OCI-LY1 (cell line): ENCODE measurements around the gene XIRP2.

Experiments used
- H2AFZ ChIP-seq: fragments of 200-600 bp; sonication (generic), shearing (Covaris generic); 2 replicates; pipeline ENCODE4 v1.6.0; 2014; ENCODE audit warnings: antibody characterized with exemption, mild to moderate bottlenecking, low read length
- H3F3A ChIP-seq: fragments of 200-600 bp; sonication (generic), shearing (Covaris generic); 2 replicates; pipeline ENCODE4 v1.6.0; 2014; ENCODE audit warnings: mild to moderate bottlenecking, antibody characterized with exemption, low read length, moderate library complexity; ENCODE audit not compliant: insufficient read depth
- H3K27ac ChIP-seq: fragments of 200-600 bp; sonication (generic); 2 replicates; pipeline ENCODE4 v1.5.1; 2014; ENCODE audit warnings: low read length, mixed run types, mild to moderate bottlenecking, low read depth; ENCODE audit not compliant: poor library complexity, severe bottlenecking
- H3K27me3 ChIP-seq: fragments of 200-600 bp; sonication (generic); 2 replicates; pipeline ENCODE4 v1.6.0; 2014; ENCODE audit warnings: antibody characterized with exemption, mild to moderate bottlenecking, low read length, moderate library complexity; ENCODE audit not compliant: insufficient read depth
- H3K36me3 ChIP-seq: fragments of 200-600 bp; sonication (generic); 2 replicates; pipeline ENCODE4 v1.6.1; 2014; ENCODE audit warnings: mild to moderate bottlenecking, antibody characterized with exemption, low read length, moderate library complexity, mixed read lengths; ENCODE audit not compliant: insufficient read depth
- H3K4me1 ChIP-seq: fragments of 200-600 bp; sonication (generic); 2 replicates; pipeline ENCODE4 v1.5.1; 2014; ENCODE audit warnings: mild to moderate bottlenecking, low read length, moderate library complexity; ENCODE audit not compliant: insufficient read depth, severe bottlenecking
- H3K4me2 ChIP-seq: fragments of 200-600 bp; sonication (generic), shearing (Covaris generic); 2 replicates; pipeline ENCODE4 v1.6.1; 2014; ENCODE audit warnings: low read length
- H3K4me3 ChIP-seq: fragments of 200-600 bp; sonication (generic); 2 replicates; pipeline ENCODE4 v1.5.1; 2014; ENCODE audit warnings: low read length, low read depth, mild to moderate bottlenecking, mixed read lengths; ENCODE audit not compliant: poor library complexity, severe bottlenecking
- H3K79me2 ChIP-seq: fragments of 200-600 bp; shearing (Covaris generic); 2 replicates; pipeline ENCODE4 v1.6.1; 2016; ENCODE audit warnings: mixed run types, low read length, mixed read lengths; ENCODE audit not compliant: insufficient read depth
- H3K9ac ChIP-seq: fragments of 200-600 bp; sonication (generic), shearing (Covaris generic); 2 replicates; pipeline ENCODE4 v1.6.1; 2014; ENCODE audit warnings: mild to moderate bottlenecking, low read length, mixed read lengths
- H3K9me2 ChIP-seq: fragments of 200-600 bp; sonication (generic), shearing (Covaris generic); 2 replicates; pipeline ENCODE4 v1.6.1; 2014; ENCODE audit warnings: low read depth, mild to moderate bottlenecking, low read length, mixed read lengths
- H3K9me3 ChIP-seq: fragments of 200-600 bp; shearing (Covaris generic); 2 replicates; pipeline ENCODE4 v1.6.1; 2014; ENCODE audit warnings: low read length, mixed read lengths
- H4K20me1 ChIP-seq: fragments of 200-600 bp; sonication (generic), shearing (Covaris generic); 2 replicates; pipeline ENCODE4 v1.6.0; 2016; ENCODE audit warnings: mild to moderate bottlenecking, low read length; ENCODE audit not compliant: insufficient read depth
- CTCF ChIP-seq: fragments of 200-600 bp; sonication (generic), shearing (Covaris generic); IDR thresholded peaks from 2 replicates; pipeline ENCODE4 v1.5.1; 2017; ENCODE audit warnings: mild to moderate bottlenecking, antibody characterized with exemption, low read length, moderate library complexity, mixed read lengths
- EZH2 ChIP-seq: fragments of 200-600 bp; sonication (generic), shearing (Covaris generic); IDR thresholded peaks from 2 replicates; pipeline ENCODE4 v1.8.0; 2017; ENCODE audit warnings: borderline replicate concordance, mixed run types, mild to moderate bottlenecking, antibody characterized with exemption, low read length, moderate library complexity, mixed read lengths

Gene XIRP2

GRCh38 chr2:166844111-166844510 lies 44.2 kb upstream of the XIRP2 start:
- Histone ChIP-seq H3K4me2 (no peak overlapping the region), H3K4me3 (no peak overlapping the region), H3K36me3 (no peaks in the 10 kb centered on the region), H3K9me3 (no peaks in the 10 kb centered on the region), H3K27me3 (no peaks in the 10 kb centered on the region), H3F3A (no peaks in the 10 kb centered on the region), H3K4me1 (no peaks in the 10 kb centered on the region), H3K79me2 (no peaks in the 10 kb centered on the region), H3K9me2 (no peaks in the 10 kb centered on the region), H4K20me1 (no peaks in the 10 kb centered on the region), H3K27ac (no peak overlapping the region), H3K9ac (no peak overlapping the region), H2AFZ (no peak overlapping the region)
- TF ChIP-seq CTCF: no peak
- no peak for TF ChIP-seq EZH2

- H3K9me2 ChIP-seq: no peaks in the 10 kb centered on the region
- no peaks in the 10 kb centered on the region for H3K4me1 ChIP-seq
- TF ChIP-seq EZH2 (no peak), CTCF (no peak)
- no peaks in the 10 kb centered on the region for H3K27me3 ChIP-seq
- H3F3A ChIP-seq: no peaks in the 10 kb centered on the region
- H2AFZ ChIP-seq: no peak overlapping the region
- no peak overlapping the region for H3K9ac ChIP-seq
- no peak overlapping the region for H3K4me2 ChIP-seq
- no peaks in the 10 kb centered on the region for H3K79me2 ChIP-seq
- H4K20me1 ChIP-seq: no peaks in the 10 kb centered on the region
- H3K36me3 ChIP-seq: no peaks in the 10 kb centered on the region
- no peak overlapping the region for H3K27ac ChIP-seq
- no peaks in the 10 kb centered on the region for H3K9me3 ChIP-seq
- no peak overlapping the region for H3K4me3 ChIP-seq
Observed at GRCh38 chr2:166862468-166863132, 25.7 kb upstream of the XIRP2 start.

GRCh38 chr2:166867874-166868514 lies 20.3 kb upstream of the XIRP2 start:
- H3K27ac ChIP-seq: no peak overlapping the region
- no peaks in the 10 kb centered on the region for H3K79me2 ChIP-seq
- TF ChIP-seq EZH2: no peak
- no peak for TF ChIP-seq CTCF

More at GRCh38 chr2:166867874-166868514, 20.3 kb upstream of the XIRP2 start:
- Histone ChIP-seq H2AFZ (no peak overlapping the region), H3K9ac (no peak overlapping the region), H3K4me3 (no peak overlapping the region), H3K9me3 (no peaks in the 10 kb centered on the region), H3F3A (no peaks in the 10 kb centered on the region), H4K20me1 (no peaks in the 10 kb centered on the region), H3K27me3 (no peaks in the 10 kb centered on the region), H3K9me2 (no peaks in the 10 kb centered on the region), H3K4me2 (no peak overlapping the region), H3K4me1 (no peaks in the 10 kb centered on the region), H3K36me3 (no peaks in the 10 kb centered on the region)
